ENCODE measurements around the gene REPIN1. TPM values are rescaled to one million over a fixed set of nuclear protein-coding genes. Genes with fewer than 3 reads are reported as not detected.

The REPIN1 gene
- total RNA-seq, 1 donor: 57.5 TPM

DNA sequence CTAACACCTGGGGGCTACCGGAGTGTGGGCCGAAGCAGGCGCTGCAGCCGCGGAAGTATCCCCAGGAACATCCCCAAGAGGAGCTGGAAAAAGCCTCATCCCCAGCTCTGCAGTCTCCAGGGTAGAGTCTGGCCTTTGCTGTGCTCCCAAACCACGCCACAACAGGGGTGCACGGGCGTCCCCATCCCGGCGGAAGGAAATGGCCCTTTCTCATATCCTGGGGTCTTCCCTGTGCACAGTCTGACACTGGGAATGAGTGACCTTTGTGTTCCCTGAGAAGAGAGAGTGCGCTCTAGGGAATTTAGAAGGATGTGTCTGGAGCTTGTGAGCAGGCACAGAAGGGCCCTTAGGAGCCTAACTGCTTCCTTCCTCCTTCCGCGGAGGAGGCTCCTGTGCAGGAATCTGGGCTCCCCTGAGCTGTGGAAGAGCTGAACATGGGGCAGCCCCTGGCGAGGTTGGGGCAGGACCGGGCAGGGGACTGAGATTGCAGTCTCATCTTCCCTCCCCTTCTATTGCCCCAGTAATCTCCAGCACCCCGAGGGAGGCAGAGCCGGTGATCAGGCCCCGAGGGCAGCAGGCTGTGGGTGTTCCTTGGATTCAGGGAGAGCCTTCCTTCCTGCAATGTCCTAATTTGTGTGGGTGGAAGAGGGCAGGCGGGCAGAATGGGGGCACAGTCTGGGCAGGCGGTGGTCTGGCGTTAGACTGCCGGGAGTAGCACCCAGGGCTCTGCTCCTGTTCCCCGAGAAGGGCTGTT lies 1.3 kb downstream of the REPIN1 start:
- Histone ChIP-seq H4K20me1 (ENCODE audit: insufficient read depth, low read length) (peaks cover 27% of the 10 kb centered on the region), H2AFZ (ENCODE audit: low read length) (peak overlapping the region; percentile 92), H3K9me3 (ENCODE audit: low read depth, low read length) (no peaks in the 10 kb centered on the region), H3K27ac (ENCODE audit: low read depth, low read length) (peak overlapping the region; percentile 86), H3K79me2 (ENCODE audit: insufficient read depth, low read length) (peaks cover 51% of the 10 kb centered on the region), H3K4me1 (ENCODE audit: insufficient read depth, low read length) (peaks cover 24% of the 10 kb centered on the region), H3K4me3 (ENCODE audit: insufficient read depth, low read length) (peak overlapping the region; percentile 93), H3K4me2 (ENCODE audit: insufficient read depth, low read length) (peak overlapping the region; percentile 100), H3K36me3 (ENCODE audit: insufficient read depth, low read length) (peaks cover 28% of the 10 kb centered on the region), H3K27me3 (ENCODE audit: insufficient read depth, low read length) (no peaks in the 10 kb centered on the region)
- TF ChIP-seq, protein P1, sequence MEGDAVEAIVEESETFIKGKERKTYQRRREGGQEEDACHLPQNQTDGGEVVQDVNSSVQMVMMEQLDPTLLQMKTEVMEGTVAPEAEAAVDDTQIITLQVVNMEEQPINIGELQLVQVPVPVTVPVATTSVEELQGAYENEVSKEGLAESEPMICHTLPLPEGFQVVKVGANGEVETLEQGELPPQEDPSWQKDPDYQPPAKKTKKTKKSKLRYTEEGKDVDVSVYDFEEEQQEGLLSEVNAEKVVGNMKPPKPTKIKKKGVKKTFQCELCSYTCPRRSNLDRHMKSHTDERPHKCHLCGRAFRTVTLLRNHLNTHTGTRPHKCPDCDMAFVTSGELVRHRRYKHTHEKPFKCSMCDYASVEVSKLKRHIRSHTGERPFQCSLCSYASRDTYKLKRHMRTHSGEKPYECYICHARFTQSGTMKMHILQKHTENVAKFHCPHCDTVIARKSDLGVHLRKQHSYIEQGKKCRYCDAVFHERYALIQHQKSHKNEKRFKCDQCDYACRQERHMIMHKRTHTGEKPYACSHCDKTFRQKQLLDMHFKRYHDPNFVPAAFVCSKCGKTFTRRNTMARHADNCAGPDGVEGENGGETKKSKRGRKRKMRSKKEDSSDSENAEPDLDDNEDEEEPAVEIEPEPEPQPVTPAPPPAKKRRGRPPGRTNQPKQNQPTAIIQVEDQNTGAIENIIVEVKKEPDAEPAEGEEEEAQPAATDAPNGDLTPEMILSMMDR (IDR thresholded peaks at IDR 0.05; ENCODE audit: extremely low read depth, low read depth, low read length): no peak
- peak; percentile 91 for DNase-seq (ENCODE audit: insufficient read length, low spot score, missing footprints)

DNA sequence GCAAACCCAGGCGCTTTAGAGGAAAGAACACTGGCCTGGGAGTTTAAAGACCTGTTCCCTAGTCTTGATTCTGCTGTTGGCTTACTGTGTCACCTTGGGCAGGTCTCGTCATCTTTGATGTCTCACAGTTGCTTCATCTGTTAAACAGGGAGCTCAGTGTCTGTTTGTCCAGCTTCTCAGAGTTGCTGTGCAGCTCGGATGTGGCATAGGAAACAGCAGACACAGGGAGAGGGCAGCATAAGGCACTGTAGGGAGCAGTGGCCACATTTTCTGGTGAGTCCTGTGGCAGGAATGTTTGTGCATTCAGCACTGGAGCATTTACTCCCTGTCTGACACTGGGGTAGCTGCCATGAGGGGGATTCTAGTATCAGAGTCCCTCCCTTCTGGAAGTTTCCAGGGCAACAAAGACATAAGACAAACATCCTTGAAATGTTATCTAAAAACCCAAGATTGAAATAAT lies 2.0 kb downstream of the REPIN1 start:
- Histone ChIP-seq H3K36me3 (ENCODE audit: insufficient read depth, low read length) (peaks cover 28% of the 10 kb centered on the region), H3K4me3 (ENCODE audit: insufficient read depth, low read length) (peak overlapping the region; percentile 93), H3K9me3 (ENCODE audit: low read depth, low read length) (no peaks in the 10 kb centered on the region), H3K4me1 (ENCODE audit: insufficient read depth, low read length) (peaks cover 24% of the 10 kb centered on the region), H2AFZ (ENCODE audit: low read length) (no peak overlapping the region), H4K20me1 (ENCODE audit: insufficient read depth, low read length) (peaks cover 27% of the 10 kb centered on the region), H3K27ac (ENCODE audit: low read depth, low read length) (peak overlapping the region; percentile 86), H3K4me2 (ENCODE audit: insufficient read depth, low read length) (peak overlapping the region; percentile 100), H3K27me3 (ENCODE audit: insufficient read depth, low read length) (no peaks in the 10 kb centered on the region), H3K79me2 (ENCODE audit: insufficient read depth, low read length) (peaks cover 51% of the 10 kb centered on the region)
- peak; percentile 98 for DNase-seq (ENCODE audit: insufficient read length, low spot score, missing footprints)
- TF ChIP-seq, protein P1 (IDR thresholded peaks at IDR 0.05; ENCODE audit: extremely low read depth, low read depth, low read length): peak; percentile 10

DNA sequence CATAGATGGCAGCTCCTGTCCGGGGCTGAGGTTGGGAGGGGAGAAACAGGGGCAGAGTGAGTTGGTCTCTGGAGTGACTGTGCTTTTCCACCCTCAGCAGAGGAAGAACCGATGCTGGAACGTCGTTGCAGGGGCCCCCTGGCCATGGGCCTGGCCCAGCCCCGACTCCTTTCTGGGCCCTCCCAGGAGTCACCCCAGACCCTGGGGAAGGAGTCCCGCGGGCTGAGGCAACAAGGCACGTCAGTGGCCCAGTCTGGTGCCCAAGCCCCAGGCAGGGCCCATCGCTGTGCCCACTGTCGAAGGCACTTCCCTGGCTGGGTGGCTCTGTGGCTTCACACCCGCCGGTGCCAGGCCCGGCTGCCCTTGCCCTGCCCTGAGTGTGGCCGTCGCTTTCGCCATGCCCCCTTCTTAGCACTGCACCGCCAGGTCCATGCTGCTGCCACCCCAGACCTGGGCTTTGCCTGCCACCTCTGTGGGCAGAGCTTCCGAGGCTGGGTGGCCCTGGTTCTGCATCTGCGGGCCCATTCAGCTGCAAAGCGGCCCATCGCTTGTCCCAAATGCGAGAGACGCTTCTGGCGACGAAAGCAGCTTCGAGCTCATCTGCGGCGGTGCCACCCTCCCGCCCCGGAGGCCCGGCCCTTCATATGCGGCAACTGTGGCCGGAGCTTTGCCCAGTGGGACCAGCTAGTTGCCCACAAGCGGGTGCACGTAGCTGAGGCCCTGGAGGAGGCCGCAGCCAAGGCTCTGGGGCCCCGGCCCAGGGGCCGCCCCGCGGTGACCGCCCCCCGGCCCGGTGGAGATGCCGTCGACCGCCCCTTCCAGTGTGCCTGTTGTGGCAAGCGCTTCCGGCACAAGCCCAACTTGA lies 2.7 kb downstream of the REPIN1 start:
- DNase-seq (ENCODE audit: insufficient read length, low spot score, missing footprints): no peak
- no peaks in the 10 kb centered on the region for H3K27me3 ChIP-seq (ENCODE audit: insufficient read depth, low read length)
- peak overlapping the region; percentile 10 for H3K4me3 ChIP-seq (ENCODE audit: insufficient read depth, low read length)
- H3K79me2 ChIP-seq (ENCODE audit: insufficient read depth, low read length): peaks cover 51% of the 10 kb centered on the region
- no peak overlapping the region for H2AFZ ChIP-seq (ENCODE audit: low read length)
- no peaks in the 10 kb centered on the region for H3K9me3 ChIP-seq (ENCODE audit: low read depth, low read length)
- H3K4me1 ChIP-seq (ENCODE audit: insufficient read depth, low read length): peaks cover 24% of the 10 kb centered on the region
- H3K27ac ChIP-seq (ENCODE audit: low read depth, low read length): peak overlapping the region; percentile 86
- peaks cover 27% of the 10 kb centered on the region for H4K20me1 ChIP-seq (ENCODE audit: insufficient read depth, low read length)
- TF ChIP-seq, protein P1 (IDR thresholded peaks at IDR 0.05; ENCODE audit: extremely low read depth, low read depth, low read length): no peak
- H3K36me3 ChIP-seq (ENCODE audit: insufficient read depth, low read length): peaks cover 28% of the 10 kb centered on the region
- H3K4me2 ChIP-seq (ENCODE audit: insufficient read depth, low read length): peak overlapping the region; percentile 100

DNA sequence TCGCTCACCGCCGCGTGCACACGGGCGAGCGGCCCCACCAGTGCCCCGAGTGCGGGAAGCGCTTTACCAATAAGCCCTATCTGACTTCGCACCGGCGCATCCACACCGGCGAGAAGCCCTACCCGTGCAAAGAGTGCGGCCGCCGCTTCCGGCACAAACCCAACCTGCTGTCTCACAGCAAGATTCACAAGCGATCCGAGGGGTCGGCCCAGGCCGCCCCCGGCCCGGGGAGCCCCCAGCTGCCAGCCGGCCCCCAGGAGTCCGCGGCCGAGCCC lies 3.3 kb downstream of the REPIN1 start:
- peaks cover 28% of the 10 kb centered on the region for H3K36me3 ChIP-seq (ENCODE audit: insufficient read depth, low read length)
- H3K27me3 ChIP-seq (ENCODE audit: insufficient read depth, low read length): no peaks in the 10 kb centered on the region
- H4K20me1 ChIP-seq (ENCODE audit: insufficient read depth, low read length): peaks cover 27% of the 10 kb centered on the region
- DNase-seq (ENCODE audit: insufficient read length, low spot score, missing footprints): peak; percentile 62
- H3K9me3 ChIP-seq (ENCODE audit: low read depth, low read length): no peaks in the 10 kb centered on the region
- no peak overlapping the region for H3K4me3 ChIP-seq (ENCODE audit: insufficient read depth, low read length)
- no peak overlapping the region for H3K4me2 ChIP-seq (ENCODE audit: insufficient read depth, low read length)
- peaks cover 51% of the 10 kb centered on the region for H3K79me2 ChIP-seq (ENCODE audit: insufficient read depth, low read length)
- no peak overlapping the region for H3K27ac ChIP-seq (ENCODE audit: low read depth, low read length)
- peaks cover 24% of the 10 kb centered on the region for H3K4me1 ChIP-seq (ENCODE audit: insufficient read depth, low read length)
- H2AFZ ChIP-seq (ENCODE audit: low read length): no peak overlapping the region
- TF ChIP-seq, protein P1 (IDR thresholded peaks at IDR 0.05; ENCODE audit: extremely low read depth, low read depth, low read length): no peak
